ENCODE results near the gene GMDS. TPM values are rescaled to one million over a fixed set of nuclear protein-coding genes. Genes with fewer than 3 reads are reported as not detected.

The GMDS gene
- total and polyA plus RNA-seq, 2 of the 4 experiments (the other 2 are of a cell fraction), result 7.3 to 21.9 TPM

- dilution Hi-C loops (cut with HindIII; ENCODE audit: low sequenced_read_pairs, unreplicated experiment), result no loop called here
- Histone ChIP-seq H3K56ac (ENCODE audit: extremely low read depth, insufficient read depth, low read length) (no peak overlapping the region), H2BK15ac (ENCODE audit: low read depth, low read length) (no peak overlapping the region), H3K27ac (ENCODE audit: insufficient read depth, low read length) (no peak overlapping the region), H4K8ac (ENCODE audit: low read depth in 2 of 2, low read length in 2 of 2) (no peak overlapping the region), H3K23ac (ENCODE audit: low read depth, low read length) (no peak overlapping the region), H3K4ac (ENCODE audit: low read depth, low read length) (no peak overlapping the region), H4K5ac (ENCODE audit: low read depth, low read length) (no peak overlapping the region), H4K20me1 (ENCODE audit: insufficient read depth, low read length) (no peaks in the 10 kb centered on the region), H2BK120ac (ENCODE audit: low read depth, low read length) (no peak overlapping the region), H2AK9ac (replicated peaks; ENCODE audit: low read depth, low read length, poor library complexity) (peak overlapping the region; percentile 10), H3K4me1 (ENCODE audit: control insufficient read depth, insufficient read depth, low read length) (peaks cover 11% of the 10 kb centered on the region), H4K91ac (ENCODE audit: insufficient read depth, low read depth, low read length) (no peak overlapping the region), H3K27me3 (ENCODE audit: control insufficient read depth, insufficient read depth, low read length) (peaks cover 12% of the 10 kb centered on the region; the same call in 1 of the 2 replicates), H3K36me3 (ENCODE audit: control insufficient read depth, insufficient read depth, low read length) (no peaks in the 10 kb centered on the region), H2BK5ac (ENCODE audit: low read depth, low read length, poor library complexity, severe bottlenecking) (no peak overlapping the region), H3K79me1 (ENCODE audit: low read depth in 1 of 2, low read length in 2 of 2) (no peaks in the 10 kb centered on the region), H2AK5ac (ENCODE audit: low read depth, low read length) (no peak overlapping the region), H2AFZ (replicated peaks; ENCODE audit: low read length, poor library complexity) (no peak overlapping the region), H3K18ac (ENCODE audit: low read depth, low read length) (no peak overlapping the region), H3K4me2 (ENCODE audit: low read depth, low read length) (no peak overlapping the region), H3K9me3 (ENCODE audit: control insufficient read depth, insufficient read depth, low read length) (no peaks in the 10 kb centered on the region), H3K4me3 (ENCODE audit: insufficient read depth, low read depth, low read length) (no peak overlapping the region), H3K9ac (ENCODE audit: low read depth, low read length) (no peak overlapping the region), H2BK20ac (ENCODE audit: low read depth, low read length) (no peak overlapping the region), H3K14ac (replicated peaks; ENCODE audit: low read depth, low read length) (no peak overlapping the region), H3K9me1 (ENCODE audit: insufficient read depth, low read length) (no peaks in the 10 kb centered on the region)
- no peak for TF ChIP-seq FOS (IDR thresholded peaks at IDR 0.05; ENCODE audit: low read depth, low read length)
- no peak for TF ChIP-seq CTCF (conservative IDR thresholded peaks at IDR 0.05; ENCODE audit: low read depth, low read length)
- TF ChIP-seq MAFK (IDR thresholded peaks at IDR 0.05; ENCODE audit: low read depth, low read length), result no peak
- TF ChIP-seq USF2 (IDR thresholded peaks at IDR 0.05; ENCODE audit: low read depth, low read length), result no peak
- TF ChIP-seq SMC3 (IDR thresholded peaks at IDR 0.05; ENCODE audit: low read depth, low read length), result no peak
- TF ChIP-seq MAZ (IDR thresholded peaks at IDR 0.05; ENCODE audit: borderline replicate concordance, low read depth, low read length), result no peak
- no peak for TF ChIP-seq POLR2A (IDR thresholded peaks at IDR 0.05; ENCODE audit: low read depth, low read length)
- no peak for TF ChIP-seq NFE2L2 (IDR thresholded peaks at IDR 0.05; ENCODE audit: low read depth, low read length)
- TF ChIP-seq CEBPB (IDR thresholded peaks at IDR 0.05; ENCODE audit: low read depth, low read length), result no peak
- no peak for TF ChIP-seq RCOR1 (IDR thresholded peaks at IDR 0.05; ENCODE audit: insufficient replicate concordance, low read length)
- DNase-seq (no peak), ATAC-seq (ENCODE audit: low read depth) (no peak)
- WGBS, 2 experiments (ENCODE audit: extremely low coverage in 2 of 2, insufficient read length in 1 of 2), result 93% methylated on average over 7 of the region's 15 CpGs; no CpG with 5 or more reads in 1 of the 2 experiments
- CTCF ChIA-PET, result no interaction called here
- BruUV-seq (replicated peaks), result no TSS peak
- intact Hi-C loops (cut with micrococcal nuclease), result loop anchor here (5.0 kb wide), 1 partner anchor 642 kb away; no protein-coding TSS in a partner anchor
- in situ Hi-C loops (cut with MboI; ENCODE audit: low sequenced_read_pairs), result loop anchor here (5.0 to 10.0 kb wide), 2 partner anchors 584 to 752 kb away; no protein-coding TSS in a partner anchor
- POLR2A ChIA-PET (ENCODE audit: unreplicated experiment), result no interaction called here
These were observed 644.6 kb downstream of the GMDS start for GRCh38 chr6:1600764-1601157.
